WTC11 (cell line): ENCODE results near the gene BCAS3. TPM values are rescaled to one million over a fixed set of nuclear protein-coding genes. Genes with fewer than 3 reads are reported as not detected.
A peak's percentile ranks its signal among the peaks of the same experiment; 100 is the strongest.

Experiments
- ATAC-seq: fragments of 200-7000 bp; cut with Tn5 transposase; 2 replicates; pipeline ENCODE4 v1.10.0; 2021; ENCODE audit warnings: mild to moderate bottlenecking, moderate library complexity
- CTCF ChIA-PET: fragments of 300-600 bp; sonication (Branson Sonifier 250); formaldehyde crosslinking; loops from one replicate; lab custom pipeline; 2021; ENCODE audit warnings: antibody characterized with exemption; lab: Charles Lee
- POLR2A ChIA-PET: fragments of 350-600 bp; sonication (Branson Sonifier 250); formaldehyde crosslinking; loops from one replicate; lab custom pipeline; 2021; ENCODE audit warnings: antibody characterized with exemption; lab: Charles Lee
- DNase-seq: peaks from one replicate; pipeline ENCODE4 v3.0.0; 2021; ENCODE audit warnings: low spot score
- H3K27ac Mint-ChIP-seq: 2 replicates; pipeline ENCODE4 v1.8.0; 2021; ENCODE audit warnings: mixed read lengths
- H3K27me3 Mint-ChIP-seq: 2 replicates; pipeline ENCODE4 v1.8.0; 2021; ENCODE audit warnings: low read depth, mild to moderate bottlenecking, moderate library complexity, mixed read lengths
- H3K36me3 Mint-ChIP-seq: 2 replicates; pipeline ENCODE4 v1.8.0; 2021; ENCODE audit warnings: mixed read lengths
- H3K4me1 Mint-ChIP-seq: 2 replicates; pipeline ENCODE4 v1.8.0; 2022; ENCODE audit warnings: mixed read lengths
- H3K4me3 Mint-ChIP-seq: 2 replicates; pipeline ENCODE4 v1.8.0; 2021; ENCODE audit warnings: mild to moderate bottlenecking, moderate library complexity, mixed read lengths
- H3K9me3 Mint-ChIP-seq: 2 replicates; pipeline ENCODE4 v1.8.0; 2021; ENCODE audit warnings: mixed read lengths
- CREM ChIP-seq: sonication (generic); formaldehyde crosslinking; IDR thresholded peaks from 2 replicates; pipeline ENCODE4 v1.8.1; 2022; ENCODE audit warnings: mild to moderate bottlenecking, missing genetic modification reagents, moderate library complexity
- GABPB1 ChIP-seq: sonication (generic); formaldehyde crosslinking; IDR thresholded peaks from 2 replicates; pipeline ENCODE4 v1.8.1; 2023; ENCODE audit warnings: mild to moderate bottlenecking, missing genetic modification reagents
- JAZF1 ChIP-seq: fragments of 250-450 bp; sonication (Bioruptor Pico); IDR thresholded peaks from 2 replicates; pipeline ENCODE4 v1.9.0; 2021; ENCODE audit warnings: moderate library complexity, mild to moderate bottlenecking, inconsistent platforms
- NFE2L1 ChIP-seq: sonication (generic); formaldehyde crosslinking; IDR thresholded peaks from 2 replicates; pipeline ENCODE4 v1.8.1; 2023; ENCODE audit warnings: missing genetic modification reagents
- NR2C2 ChIP-seq: sonication (generic); formaldehyde crosslinking; IDR thresholded peaks from 2 replicates; pipeline ENCODE4 v1.8.0; 2022; ENCODE audit warnings: mild to moderate bottlenecking, missing genetic modification reagents
- OVOL2 ChIP-seq: fragments of 250-450 bp; sonication (Bioruptor Pico); IDR thresholded peaks from 2 replicates; pipeline ENCODE4 v1.9.0; 2021; ENCODE audit warnings: mild to moderate bottlenecking, borderline replicate concordance
- PRRX2 ChIP-seq: fragments of 250-450 bp; sonication (Bioruptor Pico); IDR thresholded peaks from 2 replicates; pipeline ENCODE4 v1.8.0; 2021; ENCODE audit warnings: mild to moderate bottlenecking
- SOX15 ChIP-seq: fragments of 250-450 bp; sonication (Bioruptor Pico); IDR thresholded peaks from 2 replicates; pipeline ENCODE4 v1.9.0; 2021; ENCODE audit warnings: mild to moderate bottlenecking
- ZNF671 ChIP-seq: fragments of 250-450 bp; sonication (Bioruptor Pico); IDR thresholded peaks from 2 replicates; pipeline ENCODE4 v1.8.0; 2021; ENCODE audit warnings: mild to moderate bottlenecking
- total RNA-seq: library from RNA; stranded (reverse); gene quantifications from 3 replicates; pipeline ENCODE4 v1.2.3, GENCODE V29; 2021
- TF ChIP-seq, protein P1 (sequence below): sonication (generic); formaldehyde crosslinking; IDR thresholded peaks from 2 replicates; pipeline ENCODE4 v1.8.0; 2022; ENCODE audit warnings: mild to moderate bottlenecking, missing genetic modification reagents
- TF ChIP-seq, protein P2 (sequence below): sonication (generic); formaldehyde crosslinking; conservative IDR thresholded peaks from 2 replicates; pipeline ENCODE4 v1.8.1; 2023; ENCODE audit warnings: mild to moderate bottlenecking, low read depth, missing genetic modification reagents, moderate library complexity
- TF ChIP-seq, protein P3 (sequence below): sonication (generic); formaldehyde crosslinking; IDR thresholded peaks from 2 replicates; pipeline ENCODE4 v1.8.1; 2022; ENCODE audit warnings: mild to moderate bottlenecking, missing genetic modification reagents, moderate library complexity, borderline replicate concordance
- TF ChIP-seq, protein P4 (sequence below): fragments of 250-450 bp; sonication (Bioruptor Pico); IDR thresholded peaks from 2 replicates; pipeline ENCODE4 v2.1.2; 2022; ENCODE audit warnings: mild to moderate bottlenecking, moderate library complexity
- TF ChIP-seq, protein P5 (sequence below): sonication (generic); formaldehyde crosslinking; IDR thresholded peaks from 2 replicates; pipeline ENCODE4 v1.8.1; 2023; ENCODE audit warnings: mild to moderate bottlenecking, missing genetic modification reagents, moderate library complexity
- TF ChIP-seq, protein P6 (sequence below): sonication (generic); formaldehyde crosslinking; conservative IDR thresholded peaks from 2 replicates; pipeline ENCODE4 v1.8.1; 2022; ENCODE audit warnings: mild to moderate bottlenecking, missing genetic modification reagents
- TF ChIP-seq, protein P7 (sequence below): sonication (generic); formaldehyde crosslinking; IDR thresholded peaks from 2 replicates; pipeline ENCODE4 v1.8.0; 2023; ENCODE audit warnings: missing genetic modification reagents, mild to moderate bottlenecking, borderline replicate concordance
- TF ChIP-seq, protein P8 (sequence below): sonication (generic); formaldehyde crosslinking; IDR thresholded peaks from 2 replicates; pipeline ENCODE4 v1.8.1; 2022; ENCODE audit warnings: mild to moderate bottlenecking, moderate library complexity, missing genetic modification reagents

Gene BCAS3
- total RNA-seq, 1 experiment from 2014 or later = 15.5 TPM

DNA sequence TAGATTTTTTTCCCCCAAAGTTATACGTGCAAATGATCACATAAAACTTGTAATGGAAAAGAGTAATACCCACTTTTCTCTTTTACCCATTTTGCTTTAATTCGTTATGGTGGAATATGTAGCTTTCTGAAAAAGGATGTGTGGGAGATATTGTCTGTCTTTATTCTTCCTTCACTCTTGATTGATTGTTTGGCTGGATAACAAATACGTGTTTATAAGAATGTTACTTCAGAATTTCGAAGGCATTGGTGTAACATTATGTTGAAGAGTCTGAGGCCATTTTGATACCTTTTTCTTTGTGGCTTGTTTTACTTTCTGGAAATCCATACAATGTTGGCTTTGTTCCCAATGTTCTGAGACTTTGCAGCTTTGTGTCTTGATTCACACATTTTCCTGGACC, 71.4 kb downstream of the BCAS3 start:
- ChIA-PET CTCF (interaction anchor here (2.8 kb wide), 1 partner anchor 28 kb away, joined by 11 read pairs; no protein-coding TSS in a partner anchor), POLR2A (no interaction called here)
- Mint-ChIP-seq H3K9me3 (peaks cover 12% of the 10 kb centered on the region), H3K27me3 (no peaks in the 10 kb centered on the region), H3K36me3 (peaks cover 9% of the 10 kb centered on the region), H3K4me3 (no peak overlapping the region), H3K4me1 (peaks cover 31% of the 10 kb centered on the region), H3K27ac (no peak overlapping the region; the same call in 1 of the 2 replicates)
- ATAC-seq (no peak), DNase-seq (no peak)
- no peak for TF ChIP-seq CREM (CRISPR knock-in tag)
- TF ChIP-seq, protein P1, sequence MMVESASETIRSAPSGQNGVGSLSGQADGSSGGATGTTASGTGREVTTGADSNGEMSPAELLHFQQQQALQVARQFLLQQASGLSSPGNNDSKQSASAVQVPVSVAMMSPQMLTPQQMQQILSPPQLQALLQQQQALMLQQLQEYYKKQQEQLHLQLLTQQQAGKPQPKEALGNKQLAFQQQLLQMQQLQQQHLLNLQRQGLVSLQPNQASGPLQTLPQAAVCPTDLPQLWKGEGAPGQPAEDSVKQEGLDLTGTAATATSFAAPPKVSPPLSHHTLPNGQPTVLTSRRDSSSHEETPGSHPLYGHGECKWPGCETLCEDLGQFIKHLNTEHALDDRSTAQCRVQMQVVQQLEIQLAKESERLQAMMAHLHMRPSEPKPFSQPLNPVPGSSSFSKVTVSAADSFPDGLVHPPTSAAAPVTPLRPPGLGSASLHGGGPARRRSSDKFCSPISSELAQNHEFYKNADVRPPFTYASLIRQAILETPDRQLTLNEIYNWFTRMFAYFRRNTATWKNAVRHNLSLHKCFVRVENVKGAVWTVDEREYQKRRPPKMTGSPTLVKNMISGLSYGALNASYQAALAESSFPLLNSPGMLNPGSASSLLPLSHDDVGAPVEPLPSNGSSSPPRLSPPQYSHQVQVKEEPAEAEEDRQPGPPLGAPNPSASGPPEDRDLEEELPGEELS (CRISPR knock-in tag) = no peak
- TF ChIP-seq GABPB1 = no peak
- no peak for TF ChIP-seq PRRX2
- TF ChIP-seq, protein P2, sequence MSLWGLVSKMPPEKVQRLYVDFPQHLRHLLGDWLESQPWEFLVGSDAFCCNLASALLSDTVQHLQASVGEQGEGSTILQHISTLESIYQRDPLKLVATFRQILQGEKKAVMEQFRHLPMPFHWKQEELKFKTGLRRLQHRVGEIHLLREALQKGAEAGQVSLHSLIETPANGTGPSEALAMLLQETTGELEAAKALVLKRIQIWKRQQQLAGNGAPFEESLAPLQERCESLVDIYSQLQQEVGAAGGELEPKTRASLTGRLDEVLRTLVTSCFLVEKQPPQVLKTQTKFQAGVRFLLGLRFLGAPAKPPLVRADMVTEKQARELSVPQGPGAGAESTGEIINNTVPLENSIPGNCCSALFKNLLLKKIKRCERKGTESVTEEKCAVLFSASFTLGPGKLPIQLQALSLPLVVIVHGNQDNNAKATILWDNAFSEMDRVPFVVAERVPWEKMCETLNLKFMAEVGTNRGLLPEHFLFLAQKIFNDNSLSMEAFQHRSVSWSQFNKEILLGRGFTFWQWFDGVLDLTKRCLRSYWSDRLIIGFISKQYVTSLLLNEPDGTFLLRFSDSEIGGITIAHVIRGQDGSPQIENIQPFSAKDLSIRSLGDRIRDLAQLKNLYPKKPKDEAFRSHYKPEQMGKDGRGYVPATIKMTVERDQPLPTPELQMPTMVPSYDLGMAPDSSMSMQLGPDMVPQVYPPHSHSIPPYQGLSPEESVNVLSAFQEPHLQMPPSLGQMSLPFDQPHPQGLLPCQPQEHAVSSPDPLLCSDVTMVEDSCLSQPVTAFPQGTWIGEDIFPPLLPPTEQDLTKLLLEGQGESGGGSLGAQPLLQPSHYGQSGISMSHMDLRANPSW (CRISPR knock-in tag) = no peak
- TF ChIP-seq ZNF671 = no peak
- TF ChIP-seq SOX15 = no peak

DNA sequence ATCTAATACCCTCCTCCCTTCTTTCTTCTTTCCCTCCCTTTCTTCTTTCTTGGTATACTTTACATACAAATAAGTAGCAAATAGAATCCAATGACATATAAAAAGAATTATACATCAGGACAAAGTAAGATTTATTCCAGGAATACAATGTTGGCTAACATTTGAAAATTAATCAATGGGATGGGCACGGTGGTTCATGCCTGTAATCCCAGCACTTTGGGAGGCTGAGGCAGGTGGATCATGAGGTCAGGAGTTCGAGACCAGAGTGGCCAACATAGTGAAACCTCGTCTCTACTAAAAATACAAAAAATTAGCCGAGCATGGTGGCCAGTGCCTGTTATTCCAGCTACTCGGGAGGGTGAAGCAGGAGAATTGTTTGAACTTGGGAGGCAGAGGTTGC, 72.1 kb downstream of the BCAS3 start:
- TF ChIP-seq, protein P3, sequence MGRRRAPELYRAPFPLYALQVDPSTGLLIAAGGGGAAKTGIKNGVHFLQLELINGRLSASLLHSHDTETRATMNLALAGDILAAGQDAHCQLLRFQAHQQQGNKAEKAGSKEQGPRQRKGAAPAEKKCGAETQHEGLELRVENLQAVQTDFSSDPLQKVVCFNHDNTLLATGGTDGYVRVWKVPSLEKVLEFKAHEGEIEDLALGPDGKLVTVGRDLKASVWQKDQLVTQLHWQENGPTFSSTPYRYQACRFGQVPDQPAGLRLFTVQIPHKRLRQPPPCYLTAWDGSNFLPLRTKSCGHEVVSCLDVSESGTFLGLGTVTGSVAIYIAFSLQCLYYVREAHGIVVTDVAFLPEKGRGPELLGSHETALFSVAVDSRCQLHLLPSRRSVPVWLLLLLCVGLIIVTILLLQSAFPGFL (CRISPR knock-in tag) = no peak
- TF ChIP-seq JAZF1 (CRISPR knock-in tag) = no peak
- TF ChIP-seq, all 79 proteins: peak for 0
- Mint-ChIP-seq H3K27me3 (no peaks in the 10 kb centered on the region), H3K4me3 (no peak overlapping the region), H3K9me3 (peaks cover 12% of the 10 kb centered on the region), H3K27ac (no peak overlapping the region), H3K36me3 (peaks cover 9% of the 10 kb centered on the region), H3K4me1 (peaks cover 25% of the 10 kb centered on the region)
- ChIA-PET POLR2A (no interaction called here), CTCF (interaction anchor here (2.8 kb wide), 1 partner anchor 29 kb away, joined by 11 read pairs; no protein-coding TSS in a partner anchor)
- DNase-seq (no peak), ATAC-seq (no peak)

DNA sequence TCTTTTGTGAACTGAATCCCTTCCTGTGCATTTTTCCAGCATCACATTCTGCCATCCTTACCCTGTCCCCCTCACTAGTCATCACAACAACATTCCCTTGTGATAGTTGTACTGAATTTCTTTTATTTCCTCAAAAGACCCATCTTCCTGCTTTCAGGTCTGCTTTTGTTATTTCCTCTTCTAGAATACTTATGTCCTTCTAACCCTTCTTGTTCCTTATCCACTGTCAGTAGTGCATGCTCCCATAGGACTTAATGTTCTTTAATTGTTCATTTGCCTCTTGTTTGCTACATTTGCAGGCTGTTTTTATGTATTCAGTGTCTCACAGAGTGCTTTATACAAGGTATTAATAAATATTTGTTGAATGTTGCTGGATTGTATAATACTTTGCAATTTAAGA, 73.0 kb downstream of the BCAS3 start:
- Mint-ChIP-seq H3K27ac (0 out of 2 replicates have a peak overlapping the region, but pooled peaks have one; percentile 29), H3K9me3 (peaks cover 12% of the 10 kb centered on the region), H3K4me1 (peaks cover 23% of the 10 kb centered on the region), H3K4me3 (no peak overlapping the region), H3K36me3 (peaks cover 9% of the 10 kb centered on the region), H3K27me3 (no peaks in the 10 kb centered on the region)
- POLR2A ChIA-PET = no interaction called here
- CTCF ChIA-PET = no interaction called here
- no peak for ATAC-seq
- no peak for DNase-seq
- TF ChIP-seq NR2C2 (CRISPR knock-in tag) = no peak
- TF ChIP-seq, protein P4, sequence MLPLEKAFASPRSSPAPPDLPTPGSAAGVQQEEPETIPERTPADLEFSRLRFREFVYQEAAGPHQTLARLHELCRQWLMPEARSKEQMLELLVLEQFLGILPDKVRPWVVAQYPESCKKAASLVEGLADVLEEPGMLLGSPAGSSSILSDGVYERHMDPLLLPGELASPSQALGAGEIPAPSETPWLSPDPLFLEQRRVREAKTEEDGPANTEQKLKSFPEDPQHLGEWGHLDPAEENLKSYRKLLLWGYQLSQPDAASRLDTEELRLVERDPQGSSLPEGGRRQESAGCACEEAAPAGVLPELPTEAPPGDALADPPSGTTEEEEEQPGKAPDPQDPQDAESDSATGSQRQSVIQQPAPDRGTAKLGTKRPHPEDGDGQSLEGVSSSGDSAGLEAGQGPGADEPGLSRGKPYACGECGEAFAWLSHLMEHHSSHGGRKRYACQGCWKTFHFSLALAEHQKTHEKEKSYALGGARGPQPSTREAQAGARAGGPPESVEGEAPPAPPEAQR (CRISPR knock-in tag) = no peak
- TF ChIP-seq, protein P5, sequence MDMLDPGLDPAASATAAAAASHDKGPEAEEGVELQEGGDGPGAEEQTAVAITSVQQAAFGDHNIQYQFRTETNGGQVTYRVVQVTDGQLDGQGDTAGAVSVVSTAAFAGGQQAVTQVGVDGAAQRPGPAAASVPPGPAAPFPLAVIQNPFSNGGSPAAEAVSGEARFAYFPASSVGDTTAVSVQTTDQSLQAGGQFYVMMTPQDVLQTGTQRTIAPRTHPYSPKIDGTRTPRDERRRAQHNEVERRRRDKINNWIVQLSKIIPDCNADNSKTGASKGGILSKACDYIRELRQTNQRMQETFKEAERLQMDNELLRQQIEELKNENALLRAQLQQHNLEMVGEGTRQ (CRISPR knock-in tag) = no peak
- TF ChIP-seq OVOL2 (CRISPR knock-in tag) = no peak
- no peak for TF ChIP-seq NFE2L1 (CRISPR knock-in tag)
- TF ChIP-seq, protein P6, sequence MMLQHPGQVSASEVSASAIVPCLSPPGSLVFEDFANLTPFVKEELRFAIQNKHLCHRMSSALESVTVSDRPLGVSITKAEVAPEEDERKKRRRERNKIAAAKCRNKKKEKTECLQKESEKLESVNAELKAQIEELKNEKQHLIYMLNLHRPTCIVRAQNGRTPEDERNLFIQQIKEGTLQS (CRISPR knock-in tag) = no peak
- TF ChIP-seq, protein P7, sequence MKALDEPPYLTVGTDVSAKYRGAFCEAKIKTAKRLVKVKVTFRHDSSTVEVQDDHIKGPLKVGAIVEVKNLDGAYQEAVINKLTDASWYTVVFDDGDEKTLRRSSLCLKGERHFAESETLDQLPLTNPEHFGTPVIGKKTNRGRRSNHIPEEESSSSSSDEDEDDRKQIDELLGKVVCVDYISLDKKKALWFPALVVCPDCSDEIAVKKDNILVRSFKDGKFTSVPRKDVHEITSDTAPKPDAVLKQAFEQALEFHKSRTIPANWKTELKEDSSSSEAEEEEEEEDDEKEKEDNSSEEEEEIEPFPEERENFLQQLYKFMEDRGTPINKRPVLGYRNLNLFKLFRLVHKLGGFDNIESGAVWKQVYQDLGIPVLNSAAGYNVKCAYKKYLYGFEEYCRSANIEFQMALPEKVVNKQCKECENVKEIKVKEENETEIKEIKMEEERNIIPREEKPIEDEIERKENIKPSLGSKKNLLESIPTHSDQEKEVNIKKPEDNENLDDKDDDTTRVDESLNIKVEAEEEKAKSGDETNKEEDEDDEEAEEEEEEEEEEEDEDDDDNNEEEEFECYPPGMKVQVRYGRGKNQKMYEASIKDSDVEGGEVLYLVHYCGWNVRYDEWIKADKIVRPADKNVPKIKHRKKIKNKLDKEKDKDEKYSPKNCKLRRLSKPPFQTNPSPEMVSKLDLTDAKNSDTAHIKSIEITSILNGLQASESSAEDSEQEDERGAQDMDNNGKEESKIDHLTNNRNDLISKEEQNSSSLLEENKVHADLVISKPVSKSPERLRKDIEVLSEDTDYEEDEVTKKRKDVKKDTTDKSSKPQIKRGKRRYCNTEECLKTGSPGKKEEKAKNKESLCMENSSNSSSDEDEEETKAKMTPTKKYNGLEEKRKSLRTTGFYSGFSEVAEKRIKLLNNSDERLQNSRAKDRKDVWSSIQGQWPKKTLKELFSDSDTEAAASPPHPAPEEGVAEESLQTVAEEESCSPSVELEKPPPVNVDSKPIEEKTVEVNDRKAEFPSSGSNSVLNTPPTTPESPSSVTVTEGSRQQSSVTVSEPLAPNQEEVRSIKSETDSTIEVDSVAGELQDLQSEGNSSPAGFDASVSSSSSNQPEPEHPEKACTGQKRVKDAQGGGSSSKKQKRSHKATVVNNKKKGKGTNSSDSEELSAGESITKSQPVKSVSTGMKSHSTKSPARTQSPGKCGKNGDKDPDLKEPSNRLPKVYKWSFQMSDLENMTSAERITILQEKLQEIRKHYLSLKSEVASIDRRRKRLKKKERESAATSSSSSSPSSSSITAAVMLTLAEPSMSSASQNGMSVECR = no peak
- TF ChIP-seq, protein P3 (CRISPR knock-in tag) = no peak
- TF ChIP-seq, protein P8, sequence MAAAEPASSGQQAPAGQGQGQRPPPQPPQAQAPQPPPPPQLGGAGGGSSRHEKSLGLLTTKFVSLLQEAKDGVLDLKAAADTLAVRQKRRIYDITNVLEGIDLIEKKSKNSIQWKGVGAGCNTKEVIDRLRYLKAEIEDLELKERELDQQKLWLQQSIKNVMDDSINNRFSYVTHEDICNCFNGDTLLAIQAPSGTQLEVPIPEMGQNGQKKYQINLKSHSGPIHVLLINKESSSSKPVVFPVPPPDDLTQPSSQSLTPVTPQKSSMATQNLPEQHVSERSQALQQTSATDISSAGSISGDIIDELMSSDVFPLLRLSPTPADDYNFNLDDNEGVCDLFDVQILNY = no peak
